Measurements from ENCODE around the gene SHROOM2. TPM values are rescaled to one million over a fixed set of nuclear protein-coding genes. Genes with fewer than 3 reads are reported as not detected.

SHROOM2 gene
- total and polyA plus RNA-seq, 2 donors (not counting 1 experiment from before 2014, with no cell fraction given), result under 0.01 to 6.3 TPM

DNA sequence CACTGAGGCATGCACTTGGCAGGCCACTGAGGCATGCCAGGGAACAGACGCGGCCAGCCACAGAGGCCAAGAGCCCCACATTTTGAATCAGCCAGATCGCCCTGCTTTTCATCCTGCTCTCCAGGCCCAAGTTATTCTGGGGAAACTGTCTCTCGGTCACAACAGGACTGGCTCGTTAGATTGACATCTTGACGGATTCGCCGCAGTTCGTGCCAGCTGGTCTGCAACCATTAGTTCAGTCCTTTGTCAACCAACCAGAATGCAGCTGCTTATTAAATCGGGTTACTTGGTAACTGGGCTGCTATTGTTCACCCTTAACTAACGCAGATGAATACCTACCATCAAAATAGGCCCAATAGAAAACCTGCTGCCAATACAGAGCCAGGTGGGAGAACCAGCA lies 197.6 kb downstream of the SHROOM2 start:
- Histone ChIP-seq H3K4me3 (replicated peaks in 1 of 4; ENCODE audit: control extremely low read depth in 1 of 4, insufficient read depth in 1 of 4, low read depth in 3 of 4, low read length in 4 of 4) (no peak overlapping the region), H3K4me2 (ENCODE audit: extremely low read depth, insufficient read depth, low read length) (no peak overlapping the region), H3K27me3 (ENCODE audit: control insufficient read depth, insufficient read depth, low read length) (no peaks in the 10 kb centered on the region), H2AFZ (ENCODE audit: low read length) (no peak overlapping the region), H3K9me3 (ENCODE audit: control insufficient read depth, insufficient read depth, low read depth, low read length) (no peaks in the 10 kb centered on the region), H3K9ac (ENCODE audit: insufficient read depth, low read length) (no peak overlapping the region), H3K27ac (ENCODE audit: insufficient read depth, low read length) (no peak overlapping the region), H4K20me1 (ENCODE audit: control insufficient read depth, extremely low read depth, insufficient read depth, low read length) (no peaks in the 10 kb centered on the region), H3K4me1 (ENCODE audit: control insufficient read depth, extremely low read depth, insufficient read depth, low read length) (no peaks in the 10 kb centered on the region), H3K79me2 (ENCODE audit: control insufficient read depth, insufficient read depth, low read length) (no peaks in the 10 kb centered on the region), H3K36me3 (ENCODE audit: control insufficient read depth, insufficient read depth, low read length) (no peaks in the 10 kb centered on the region)
- TF ChIP-seq, protein P1, sequence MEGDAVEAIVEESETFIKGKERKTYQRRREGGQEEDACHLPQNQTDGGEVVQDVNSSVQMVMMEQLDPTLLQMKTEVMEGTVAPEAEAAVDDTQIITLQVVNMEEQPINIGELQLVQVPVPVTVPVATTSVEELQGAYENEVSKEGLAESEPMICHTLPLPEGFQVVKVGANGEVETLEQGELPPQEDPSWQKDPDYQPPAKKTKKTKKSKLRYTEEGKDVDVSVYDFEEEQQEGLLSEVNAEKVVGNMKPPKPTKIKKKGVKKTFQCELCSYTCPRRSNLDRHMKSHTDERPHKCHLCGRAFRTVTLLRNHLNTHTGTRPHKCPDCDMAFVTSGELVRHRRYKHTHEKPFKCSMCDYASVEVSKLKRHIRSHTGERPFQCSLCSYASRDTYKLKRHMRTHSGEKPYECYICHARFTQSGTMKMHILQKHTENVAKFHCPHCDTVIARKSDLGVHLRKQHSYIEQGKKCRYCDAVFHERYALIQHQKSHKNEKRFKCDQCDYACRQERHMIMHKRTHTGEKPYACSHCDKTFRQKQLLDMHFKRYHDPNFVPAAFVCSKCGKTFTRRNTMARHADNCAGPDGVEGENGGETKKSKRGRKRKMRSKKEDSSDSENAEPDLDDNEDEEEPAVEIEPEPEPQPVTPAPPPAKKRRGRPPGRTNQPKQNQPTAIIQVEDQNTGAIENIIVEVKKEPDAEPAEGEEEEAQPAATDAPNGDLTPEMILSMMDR (conservative IDR thresholded peaks at IDR 0.05 in 1 of 2, IDR thresholded peaks at IDR 0.05 in 1 of 2; ENCODE audit: low read depth in 1 of 2, low read length in 2 of 2), result no peak
- no peak for TF ChIP-seq EZH2 (IDR thresholded peaks at IDR 0.05; ENCODE audit: low read length, missing control alignments)
- DNase-seq (ENCODE audit: low read depth in 2 of 2), result no peak

GRCh38 chrX:9988762-9989161 lies 202.5 kb downstream of the SHROOM2 start:
- H3K9ac ChIP-seq (ENCODE audit: insufficient read depth, low read length), result no peak overlapping the region
- peak in 1 of 2 donors; percentile 18 for DNase-seq (ENCODE audit: low read depth in 2 of 2)
- H3K27me3 ChIP-seq (ENCODE audit: control insufficient read depth, insufficient read depth, low read length), result no peaks in the 10 kb centered on the region
- no peaks in the 10 kb centered on the region for H3K36me3 ChIP-seq (ENCODE audit: control insufficient read depth, insufficient read depth, low read length)
- no peaks in the 10 kb centered on the region for H3K79me2 ChIP-seq (ENCODE audit: control insufficient read depth, insufficient read depth, low read length)
- H3K4me1 ChIP-seq (ENCODE audit: control insufficient read depth, extremely low read depth, insufficient read depth, low read length), result no peaks in the 10 kb centered on the region
- H3K4me3 ChIP-seq (replicated peaks in 1 of 4; ENCODE audit: control extremely low read depth in 1 of 4, insufficient read depth in 1 of 4, low read depth in 3 of 4, low read length in 4 of 4), result no peak overlapping the region
- H3K9me3 ChIP-seq (ENCODE audit: control insufficient read depth, insufficient read depth, low read depth, low read length), result no peaks in the 10 kb centered on the region
- no peak overlapping the region for H2AFZ ChIP-seq (ENCODE audit: low read length)
- no peak overlapping the region for H3K27ac ChIP-seq (ENCODE audit: insufficient read depth, low read length)
- no peak for TF ChIP-seq EZH2 (IDR thresholded peaks at IDR 0.05; ENCODE audit: low read length, missing control alignments)
- TF ChIP-seq, protein P1 (conservative IDR thresholded peaks at IDR 0.05 in 1 of 2, IDR thresholded peaks at IDR 0.05 in 1 of 2; ENCODE audit: low read depth in 1 of 2, low read length in 2 of 2), result peak; percentile 22 to 37
- no peaks in the 10 kb centered on the region for H4K20me1 ChIP-seq (ENCODE audit: control insufficient read depth, extremely low read depth, insufficient read depth, low read length)
- H3K4me2 ChIP-seq (ENCODE audit: extremely low read depth, insufficient read depth, low read length), result no peak overlapping the region

DNA sequence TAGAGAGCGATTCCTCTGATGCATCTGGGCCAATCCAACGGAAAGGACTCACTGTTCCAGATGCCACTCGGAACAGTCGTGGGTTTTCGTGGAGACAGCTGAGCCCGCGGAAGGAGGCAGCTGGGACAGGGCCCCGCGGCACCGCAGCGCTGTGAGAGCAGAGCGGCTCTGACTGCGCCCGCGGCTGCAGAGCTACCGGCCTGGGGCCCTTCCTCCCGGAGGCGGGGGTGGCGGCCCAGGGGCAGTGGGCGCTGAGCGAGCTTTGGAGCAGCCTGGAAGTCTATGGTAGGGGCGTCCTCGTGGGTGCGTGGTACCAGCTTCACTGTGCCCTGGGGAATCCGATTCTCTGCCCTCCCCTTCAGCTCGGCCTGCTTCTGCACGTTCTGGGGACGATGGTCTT lies 205.8 kb downstream of the SHROOM2 start:
- Histone ChIP-seq H3K36me3 (ENCODE audit: control insufficient read depth, insufficient read depth, low read length) (no peaks in the 10 kb centered on the region), H2AFZ (ENCODE audit: low read length) (no peak overlapping the region), H3K4me2 (ENCODE audit: extremely low read depth, insufficient read depth, low read length) (no peak overlapping the region), H4K20me1 (ENCODE audit: control insufficient read depth, extremely low read depth, insufficient read depth, low read length) (no peaks in the 10 kb centered on the region), H3K79me2 (ENCODE audit: control insufficient read depth, insufficient read depth, low read length) (no peaks in the 10 kb centered on the region), H3K27ac (ENCODE audit: insufficient read depth, low read length) (no peak overlapping the region), H3K4me1 (ENCODE audit: control insufficient read depth, extremely low read depth, insufficient read depth, low read length) (no peaks in the 10 kb centered on the region), H3K4me3 (replicated peaks in 1 of 4; ENCODE audit: control extremely low read depth in 1 of 4, insufficient read depth in 1 of 4, low read depth in 3 of 4, low read length in 4 of 4) (no peak overlapping the region), H3K9ac (ENCODE audit: insufficient read depth, low read length) (no peak overlapping the region), H3K9me3 (ENCODE audit: control insufficient read depth, insufficient read depth, low read depth, low read length) (no peaks in the 10 kb centered on the region), H3K27me3 (ENCODE audit: control insufficient read depth, insufficient read depth, low read length) (no peaks in the 10 kb centered on the region)
- DNase-seq (ENCODE audit: low read depth in 2 of 2), result no peak
- TF ChIP-seq, protein P1 (conservative IDR thresholded peaks at IDR 0.05 in 1 of 2, IDR thresholded peaks at IDR 0.05 in 1 of 2; ENCODE audit: low read depth in 1 of 2, low read length in 2 of 2), result no peak
- TF ChIP-seq EZH2 (IDR thresholded peaks at IDR 0.05; ENCODE audit: low read length, missing control alignments), result no peak
